Measurements from ENCODE around the gene PTPRG. TPM values are rescaled to one million over a fixed set of nuclear protein-coding genes. Genes with fewer than 3 reads are reported as not detected.

PTPRG gene
- total RNA-seq, 1 donor from 2014 or later: 39.6 TPM

DNA sequence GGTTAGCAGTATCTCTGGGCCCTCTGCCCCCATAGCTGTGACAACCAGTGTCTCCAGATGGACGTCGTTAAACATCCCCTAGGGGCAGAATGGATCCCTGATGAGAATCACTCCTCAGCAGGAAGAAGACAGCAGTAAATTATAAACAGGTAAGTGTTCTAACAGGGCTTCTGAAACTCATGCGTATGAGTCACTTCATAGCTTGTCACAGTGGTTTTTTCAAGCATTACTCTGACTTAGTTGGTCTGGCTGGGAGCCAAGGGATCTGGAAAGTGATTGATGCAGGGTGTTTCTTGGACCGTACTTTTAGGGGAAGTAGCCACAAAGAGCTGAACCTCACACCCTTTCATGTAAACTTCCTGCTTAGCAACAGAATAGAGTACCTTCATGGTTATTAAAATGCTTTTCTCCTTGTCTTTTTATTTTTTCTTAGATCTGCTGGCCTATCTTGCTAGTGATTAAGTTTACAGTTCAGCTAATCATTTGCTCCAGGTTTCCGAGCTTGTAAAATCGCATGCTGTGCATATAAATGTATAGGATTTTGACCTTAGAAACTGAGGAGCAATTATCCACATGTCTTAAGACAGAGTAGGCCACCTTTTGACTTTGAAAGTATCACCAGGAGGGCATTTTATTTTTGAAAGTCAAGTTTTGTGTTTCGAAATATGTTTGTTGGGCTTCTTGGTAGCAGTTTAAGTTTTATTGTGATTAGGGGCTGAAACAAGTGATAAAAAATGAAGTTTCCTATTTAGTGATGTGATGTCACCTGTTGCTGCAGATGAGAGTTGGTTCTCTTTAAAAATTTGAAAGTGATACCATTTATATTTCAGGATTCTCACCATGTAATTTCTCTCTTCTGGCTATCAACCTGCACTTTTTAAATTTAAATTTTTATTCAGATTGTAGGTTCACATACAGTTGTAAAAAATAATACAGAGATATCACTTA is 333.9 kb downstream of the PTPRG start:
- no peak overlapping the region for H3K4me3 Mint-ChIP-seq (ENCODE audit: unreplicated experiment)
- H3K27me3 ChIP-seq (ENCODE audit: insufficient read depth, low read length): peaks cover 10% of the 10 kb centered on the region
- H3K4me3 ChIP-seq (ENCODE audit: insufficient read depth, low read depth, low read length): no peak overlapping the region
- peaks cover 2% of the 10 kb centered on the region for H3K79me2 ChIP-seq (ENCODE audit: insufficient read depth, low read length)
- H2AFZ ChIP-seq (ENCODE audit: low read depth, low read length): no peak overlapping the region
- TF ChIP-seq, protein P1, sequence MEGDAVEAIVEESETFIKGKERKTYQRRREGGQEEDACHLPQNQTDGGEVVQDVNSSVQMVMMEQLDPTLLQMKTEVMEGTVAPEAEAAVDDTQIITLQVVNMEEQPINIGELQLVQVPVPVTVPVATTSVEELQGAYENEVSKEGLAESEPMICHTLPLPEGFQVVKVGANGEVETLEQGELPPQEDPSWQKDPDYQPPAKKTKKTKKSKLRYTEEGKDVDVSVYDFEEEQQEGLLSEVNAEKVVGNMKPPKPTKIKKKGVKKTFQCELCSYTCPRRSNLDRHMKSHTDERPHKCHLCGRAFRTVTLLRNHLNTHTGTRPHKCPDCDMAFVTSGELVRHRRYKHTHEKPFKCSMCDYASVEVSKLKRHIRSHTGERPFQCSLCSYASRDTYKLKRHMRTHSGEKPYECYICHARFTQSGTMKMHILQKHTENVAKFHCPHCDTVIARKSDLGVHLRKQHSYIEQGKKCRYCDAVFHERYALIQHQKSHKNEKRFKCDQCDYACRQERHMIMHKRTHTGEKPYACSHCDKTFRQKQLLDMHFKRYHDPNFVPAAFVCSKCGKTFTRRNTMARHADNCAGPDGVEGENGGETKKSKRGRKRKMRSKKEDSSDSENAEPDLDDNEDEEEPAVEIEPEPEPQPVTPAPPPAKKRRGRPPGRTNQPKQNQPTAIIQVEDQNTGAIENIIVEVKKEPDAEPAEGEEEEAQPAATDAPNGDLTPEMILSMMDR (IDR thresholded peaks at IDR 0.05; ENCODE audit: insufficient read depth, low read depth, low read length): no peak
- no peak for TF ChIP-seq EZH2 (IDR thresholded peaks at IDR 0.05; ENCODE audit: insufficient read depth, low read length)
- H3K9me3 Mint-ChIP-seq (ENCODE audit: unreplicated experiment): no peaks in the 10 kb centered on the region
- no peaks in the 10 kb centered on the region for H3K27me3 Mint-ChIP-seq (ENCODE audit: low read depth, unreplicated experiment)
- H3K36me3 ChIP-seq (ENCODE audit: insufficient read depth, low read length): no peaks in the 10 kb centered on the region
- no peaks in the 10 kb centered on the region for H3K36me3 Mint-ChIP-seq (ENCODE audit: low read depth, unreplicated experiment)
- no peaks in the 10 kb centered on the region for H3K9me3 ChIP-seq (ENCODE audit: insufficient read depth, low read depth, low read length)
- FAIRE-seq (peak; percentile 85), DNase-seq (ENCODE audit: low read depth) (peak; percentile 98)
- H3K4me1 ChIP-seq (ENCODE audit: insufficient read depth, low read length): peaks cover 6% of the 10 kb centered on the region
- peaks cover 17% of the 10 kb centered on the region for H3K4me1 Mint-ChIP-seq (ENCODE audit: low read depth, unreplicated experiment)
- peaks cover 54% of the 10 kb centered on the region for H4K20me1 ChIP-seq (ENCODE audit: insufficient read depth, low read length)
- peak overlapping the region; percentile 67 for H3K27ac Mint-ChIP-seq (ENCODE audit: unreplicated experiment)
- no peak overlapping the region for H3K9ac ChIP-seq (ENCODE audit: low read length)
- no peak overlapping the region for H3K27ac ChIP-seq (ENCODE audit: low read depth, low read length)
- H3K4me2 ChIP-seq (ENCODE audit: low read length): peak overlapping the region; percentile 48

- Mint-ChIP-seq H3K36me3 (ENCODE audit: low read depth, unreplicated experiment) (no peaks in the 10 kb centered on the region), H3K27ac (ENCODE audit: unreplicated experiment) (no peak overlapping the region), H3K27me3 (ENCODE audit: low read depth, unreplicated experiment) (no peaks in the 10 kb centered on the region), H3K4me3 (ENCODE audit: unreplicated experiment) (no peak overlapping the region), H3K4me1 (ENCODE audit: low read depth, unreplicated experiment) (peaks cover 13% of the 10 kb centered on the region), H3K9me3 (ENCODE audit: unreplicated experiment) (no peaks in the 10 kb centered on the region)
- peaks cover 10% of the 10 kb centered on the region for H3K27me3 ChIP-seq (ENCODE audit: insufficient read depth, low read length)
- TF ChIP-seq, protein P1 (IDR thresholded peaks at IDR 0.05; ENCODE audit: insufficient read depth, low read depth, low read length): no peak
- no peak for TF ChIP-seq EZH2 (IDR thresholded peaks at IDR 0.05; ENCODE audit: insufficient read depth, low read length)
- no peaks in the 10 kb centered on the region for H3K36me3 ChIP-seq (ENCODE audit: insufficient read depth, low read length)
- peaks cover 2% of the 10 kb centered on the region for H3K79me2 ChIP-seq (ENCODE audit: insufficient read depth, low read length)
- H3K4me3 ChIP-seq (ENCODE audit: insufficient read depth, low read depth, low read length): no peak overlapping the region
- no peak overlapping the region for H3K4me2 ChIP-seq (ENCODE audit: low read length)
- H3K4me1 ChIP-seq (ENCODE audit: insufficient read depth, low read length): peaks cover 6% of the 10 kb centered on the region
- no peak overlapping the region for H3K9ac ChIP-seq (ENCODE audit: low read length)
- DNase-seq (ENCODE audit: low read depth): no peak
- H2AFZ ChIP-seq (ENCODE audit: low read depth, low read length): no peak overlapping the region
- no peaks in the 10 kb centered on the region for H3K9me3 ChIP-seq (ENCODE audit: insufficient read depth, low read depth, low read length)
- no peak for FAIRE-seq
- H3K27ac ChIP-seq (ENCODE audit: low read depth, low read length): no peak overlapping the region
- H4K20me1 ChIP-seq (ENCODE audit: insufficient read depth, low read length): peaks cover 62% of the 10 kb centered on the region
These were observed 334.9 kb downstream of the PTPRG start for GRCh38 chr3:61896251-61896650.

DNA sequence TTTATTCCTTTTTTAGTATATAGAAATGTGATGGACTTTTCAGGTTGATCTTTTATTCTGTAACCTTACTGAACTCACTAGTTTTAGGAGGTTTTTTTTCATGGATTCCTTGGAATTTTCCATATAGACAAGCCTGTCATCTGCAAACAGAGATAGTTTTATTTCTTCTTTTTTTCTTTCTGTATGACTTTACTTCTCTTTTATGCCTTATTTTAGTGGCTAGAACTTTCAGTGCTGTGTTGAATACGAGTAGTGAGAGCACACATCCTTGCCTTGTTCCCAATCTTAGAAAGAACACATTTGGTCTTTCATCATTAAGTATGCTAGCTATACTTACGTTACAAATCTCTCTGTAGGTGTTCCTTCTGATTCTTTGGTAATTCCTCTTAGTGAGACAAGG is 336.5 kb downstream of the PTPRG start:
- Histone ChIP-seq H3K9ac (ENCODE audit: low read length) (no peak overlapping the region), H3K4me1 (ENCODE audit: insufficient read depth, low read length) (peaks cover 6% of the 10 kb centered on the region), H3K27me3 (ENCODE audit: insufficient read depth, low read length) (peaks cover 10% of the 10 kb centered on the region), H2AFZ (ENCODE audit: low read depth, low read length) (no peak overlapping the region), H3K9me3 (ENCODE audit: insufficient read depth, low read depth, low read length) (no peaks in the 10 kb centered on the region), H3K4me2 (ENCODE audit: low read length) (no peak overlapping the region), H4K20me1 (ENCODE audit: insufficient read depth, low read length) (peaks cover 69% of the 10 kb centered on the region), H3K4me3 (ENCODE audit: insufficient read depth, low read depth, low read length) (no peak overlapping the region), H3K27ac (ENCODE audit: low read depth, low read length) (no peak overlapping the region), H3K36me3 (ENCODE audit: insufficient read depth, low read length) (no peaks in the 10 kb centered on the region), H3K79me2 (ENCODE audit: insufficient read depth, low read length) (no peaks in the 10 kb centered on the region)
- DNase-seq (ENCODE audit: low read depth) (no peak), FAIRE-seq (no peak)
- no peaks in the 10 kb centered on the region for H3K9me3 Mint-ChIP-seq (ENCODE audit: unreplicated experiment)
- no peak for TF ChIP-seq EZH2 (IDR thresholded peaks at IDR 0.05; ENCODE audit: insufficient read depth, low read length)
- TF ChIP-seq, protein P1 (IDR thresholded peaks at IDR 0.05; ENCODE audit: insufficient read depth, low read depth, low read length): no peak
- H3K27me3 Mint-ChIP-seq (ENCODE audit: low read depth, unreplicated experiment): no peaks in the 10 kb centered on the region
- no peak overlapping the region for H3K4me3 Mint-ChIP-seq (ENCODE audit: unreplicated experiment)
- peaks cover 11% of the 10 kb centered on the region for H3K4me1 Mint-ChIP-seq (ENCODE audit: low read depth, unreplicated experiment)
- H3K27ac Mint-ChIP-seq (ENCODE audit: unreplicated experiment): no peak overlapping the region
- no peaks in the 10 kb centered on the region for H3K36me3 Mint-ChIP-seq (ENCODE audit: low read depth, unreplicated experiment)
